Spleen (tissue), 11 donors: ENCODE results near the gene FOXP1. TPM values are rescaled to one million over a fixed set of nuclear protein-coding genes. Genes with fewer than 3 reads are reported as not detected.

ENCODE experiments used
- DNase-seq: peaks from one replicate; pipeline ENCODE4 v3.0.0-alpha.2; 2020
- H3K27ac ChIP-seq, 8 donors: fragments of 200-600 bp; sonication (generic) in 7 of 8; 1 replicate in 4 of 8; 2 replicates in 4 of 8; pipeline versions ENCODE4 v1.5.0 to v1.8.0; 2016 to 2021; ENCODE audit warnings: inconsistent platforms in 4 of 8, mild to moderate bottlenecking in 4 of 8, moderate library complexity in 1 of 8
- H3K27me3 ChIP-seq, 7 donors: fragments of 200-600 bp; sonication (generic) in 6 of 7; replicated peaks in 1 of 7; 1 replicate in 4 of 7; 2 replicates in 3 of 7; pipeline versions ENCODE4 v1.5.0 to v1.8.0; 2016 to 2021; ENCODE audit warnings: inconsistent platforms in 3 of 7, mild to moderate bottlenecking in 1 of 7
- H3K36me3 ChIP-seq, 6 donors: fragments of 200-600 bp; sonication (generic) in 5 of 6; 1 replicate in 4 of 6; 2 replicates in 2 of 6; pipeline versions ENCODE4 v1.5.0 to v1.8.0; 2016 to 2021; ENCODE audit warnings: inconsistent platforms in 2 of 6
- H3K4me1 ChIP-seq, 6 donors: fragments of 200-600 bp; sonication (generic) in 5 of 6; 1 replicate in 3 of 6; 2 replicates in 3 of 6; pipeline versions ENCODE4 v1.5.0 to v1.8.0; 2016 to 2021; ENCODE audit warnings: inconsistent platforms in 3 of 6
- H3K4me3 ChIP-seq, 8 donors: fragments of 200-600 bp; sonication (generic) in 7 of 8; 1 replicate in 4 of 8; 2 replicates in 4 of 8; pipeline versions ENCODE4 v1.5.0 to v1.8.0; 2016 to 2021; ENCODE audit warnings: inconsistent platforms in 4 of 8, mild to moderate bottlenecking in 4 of 8, moderate library complexity in 2 of 8
- H3K9me3 ChIP-seq, 8 donors: fragments of 200-600 bp; sonication (generic) in 7 of 8; 1 replicate in 4 of 8; 2 replicates in 4 of 8; pipeline versions ENCODE4 v1.5.0 to v1.8.0; 2016 to 2021; ENCODE audit warnings: inconsistent platforms in 4 of 8
- CTCF ChIP-seq, 11 experiments: fragments of 200-600 bp in 7 of 11; fragments of 450-650 bp in 4 of 11; sonication (generic) in 4 of 11; IDR thresholded peaks in 8 of 11; conservative IDR thresholded peaks in 3 of 11; 1 replicate in 7 of 11; 2 replicates in 4 of 11; pipeline versions ENCODE4 v1.4.0 to v1.8.0; 2016 to 2021; ENCODE audit warnings: antibody characterized with exemption in 11 of 11, inconsistent platforms in 4 of 11, mild to moderate bottlenecking in 1 of 11
- POLR2A ChIP-seq, 3 donors: fragments of 450-650 bp; IDR thresholded peaks; one replicate each; pipeline ENCODE4 v1.5.1; 2017; ENCODE audit warnings: antibody characterized with exemption in 3 of 3, mild to moderate bottlenecking in 1 of 3
- POLR2AphosphoS5 ChIP-seq, 3 donors: sonication (generic); formaldehyde crosslinking; IDR thresholded peaks; one replicate each; pipeline ENCODE4 v1.5.1; 2017; ENCODE audit warnings: antibody characterized with exemption in 3 of 3
- WGBS, 5 donors: extraction: QIAGEN DNeasy Blood & Tissue Kit in 3 of 5; methylation state at CpG; one replicate each; pipeline versions ENCODE4 v1.1.5 to v1.1.7; 2013 to 2018; 5-methylcytosine and 5-hydroxymethylcytosine counted together
- intact Hi-C: fragments of 100-400 bp; cut with DNase I; formaldehyde crosslinking; loops from one replicate; pipeline ENCODE4 v1.15.0; 2023; ENCODE audit warnings: low total_unique reads
- polyA plus RNA-seq, 3 donors: library from polyadenylated mRNA; stranded (reverse); fragments of 200-250 nt; gene quantifications; one replicate each; pipeline ENCODE4 v1.2.1, GENCODE V29; 2013
- total RNA-seq, 7 donors: library from RNA; depleted of rRNA in 3 of 7; stranded (reverse); fragments of >200 nt in 3 of 7; fragmentation: NEBNext Ultra II Directional in 4 of 7; extraction: Animal tissue kit (Norgen Biotek cat#: 25700) in 4 of 7; gene quantifications; one replicate each; pipeline versions ENCODE4 v1.1.0 to v1.2.1, GENCODE V29; 2016 to 2021
- donor health status: healthy with polysubstance abuse.
- donor health status: DM: no; HTN: no; CAD: no; lungs with moderate emphysema.
- donor health status: DM: no; HTN: no; CAD: no.
- donor health status: Bipolar disorder and iron deficiency.
- donor health status: healthy.
- donor health status: DM: no; HTN: no; CAD: no.
- donor health status: DM: yes; HTN: yes; CAD: no.

FOXP1 gene
- total and polyA plus RNA-seq, 10 donors, result 11.1 to 202 (median 153) TPM

DNA sequence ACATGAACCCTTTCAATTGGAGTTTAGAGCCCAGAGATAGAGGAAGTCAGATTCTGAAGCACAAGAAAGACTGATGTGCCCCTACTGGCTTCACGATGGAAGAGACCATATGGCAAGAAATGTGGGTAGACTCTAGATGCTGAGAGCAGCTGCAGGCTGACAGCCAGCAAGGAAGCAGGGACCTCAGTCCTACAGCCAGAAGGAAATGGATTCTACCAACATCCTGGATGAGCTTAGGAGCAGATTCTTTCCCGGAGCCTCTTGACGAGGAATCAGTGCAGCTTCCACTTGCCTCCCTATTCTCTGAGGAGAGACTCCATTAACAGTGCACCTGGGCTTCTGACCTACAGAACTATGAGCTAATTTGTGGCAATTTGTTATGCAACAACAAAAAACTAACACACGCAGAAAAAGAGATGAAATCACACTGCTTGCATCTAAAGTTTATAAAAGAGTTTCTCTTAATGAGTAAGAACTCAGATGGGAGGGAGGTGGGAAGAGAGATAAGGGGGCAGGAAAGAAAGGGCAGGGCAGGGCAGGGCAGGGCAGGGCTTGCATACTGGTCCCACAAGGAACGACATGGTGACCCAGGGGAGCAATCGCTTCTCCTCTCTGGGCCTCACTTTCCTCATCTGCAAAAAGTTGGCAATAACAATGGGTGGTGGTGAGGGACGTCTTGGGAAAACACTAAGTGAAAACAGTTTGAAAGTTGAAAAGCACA is 440.9 kb downstream of the FOXP1 start:
- TF ChIP-seq POLR2AphosphoS5 (IDR thresholded peaks at IDR 0.05) (no peak), POLR2A (IDR thresholded peaks at IDR 0.05) (no peak), CTCF (IDR thresholded peaks at IDR 0.05 in 8 of 11, conservative IDR thresholded peaks at IDR 0.05 in 3 of 11) (no peak)
- H3K36me3 ChIP-seq, result no peaks in the 10 kb centered on the region
- WGBS, 5 donors, result 59 to 75% (median 68%) methylated on average over 7 of the region's 7 CpGs
- no peaks in the 10 kb centered on the region for H3K9me3 ChIP-seq
- peak overlapping the region in 2 of 8 donors; percentile 17 to 22 for H3K27ac ChIP-seq
- intact Hi-C loops, result no loop called here
- H3K4me1 ChIP-seq, result peaks cover 0 to 16% (median 2%) of the 10 kb centered on the region in 6 donors
- H3K27me3 ChIP-seq, result no peaks in the 10 kb centered on the region
- H3K4me3 ChIP-seq, result no peak overlapping the region
- DNase-seq, result no peak

GRCh38 chr3:71140477-71140876 is 443.1 kb downstream of the FOXP1 start:
- Histone ChIP-seq H3K36me3 (no peaks in the 10 kb centered on the region), H3K27ac (no peak overlapping the region), H3K4me1 (peaks cover 0 to 18% (median 6%) of the 10 kb centered on the region in 6 donors), H3K27me3 (no peaks in the 10 kb centered on the region), H3K9me3 (no peaks in the 10 kb centered on the region), H3K4me3 (no peak overlapping the region)
- DNase-seq, result no peak
- intact Hi-C loops, result no loop called here
- WGBS, 5 donors, result 90 to 99% (median 96%) methylated on average over 3 of the region's 3 CpGs
- TF ChIP-seq POLR2A (IDR thresholded peaks at IDR 0.05), result no peak
- no peak for TF ChIP-seq POLR2AphosphoS5 (IDR thresholded peaks at IDR 0.05)
- no peak for TF ChIP-seq CTCF (IDR thresholded peaks at IDR 0.05 in 8 of 11, conservative IDR thresholded peaks at IDR 0.05 in 3 of 11)

DNA sequence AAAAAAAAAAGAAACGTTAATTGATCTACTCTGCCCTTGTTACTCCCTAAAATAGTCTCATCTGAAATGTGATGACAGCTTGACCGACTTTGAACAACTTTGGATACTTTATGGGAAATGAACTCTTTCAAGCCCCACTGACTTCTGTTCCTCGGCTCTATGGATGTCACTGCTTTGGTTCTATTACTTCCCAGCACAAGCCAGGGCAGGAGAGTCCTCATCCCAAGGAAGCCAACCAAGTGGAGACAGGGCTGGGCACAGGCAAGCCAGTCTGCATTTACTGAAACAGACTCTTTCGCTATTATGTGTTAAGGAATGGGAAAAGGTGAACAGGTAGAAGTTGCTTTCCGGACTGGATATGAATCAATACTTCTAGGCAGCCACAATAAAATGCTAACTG is 444.0 kb downstream of the FOXP1 start:
- no peaks in the 10 kb centered on the region for H3K36me3 ChIP-seq
- intact Hi-C loops, result no loop called here
- no peak for DNase-seq
- no peak overlapping the region for H3K4me3 ChIP-seq
- H3K9me3 ChIP-seq, result no peaks in the 10 kb centered on the region
- TF ChIP-seq CTCF (IDR thresholded peaks at IDR 0.05 in 8 of 11, conservative IDR thresholded peaks at IDR 0.05 in 3 of 11), result no peak
- no peak for TF ChIP-seq POLR2AphosphoS5 (IDR thresholded peaks at IDR 0.05)
- no peak for TF ChIP-seq POLR2A (IDR thresholded peaks at IDR 0.05)
- no peaks in the 10 kb centered on the region for H3K27me3 ChIP-seq
- peaks cover 0 to 28% (median 12%) of the 10 kb centered on the region in 6 donors for H3K4me1 ChIP-seq
- 88 to 95% (median 93%) methylated on average over 5 of the region's 5 CpGs for WGBS, 5 donors
- no peak overlapping the region for H3K27ac ChIP-seq

DNA sequence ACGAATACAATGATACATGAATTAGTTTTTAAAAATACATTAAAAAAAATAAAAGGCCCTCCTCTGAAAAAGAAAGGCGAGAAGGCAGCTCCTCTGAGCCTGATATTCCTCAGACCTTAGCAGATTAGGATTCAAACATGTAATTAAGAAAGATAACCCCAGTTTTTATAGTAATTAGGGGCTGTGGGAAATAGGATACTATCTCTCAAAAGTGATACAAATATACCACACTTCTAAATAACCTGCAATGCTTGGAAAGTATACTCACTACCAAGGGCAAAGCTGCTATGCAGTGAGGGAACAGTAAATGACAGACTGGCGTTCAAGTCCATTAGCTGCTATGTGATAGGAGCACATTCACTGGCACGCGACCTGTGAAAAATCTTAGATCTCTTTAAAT is 445.1 kb downstream of the FOXP1 start:
- Histone ChIP-seq H3K9me3 (no peaks in the 10 kb centered on the region), H3K4me3 (no peak overlapping the region), H3K4me1 (peaks cover 0 to 37% (median 18%) of the 10 kb centered on the region in 6 donors), H3K27ac (no peak overlapping the region), H3K27me3 (no peaks in the 10 kb centered on the region), H3K36me3 (no peaks in the 10 kb centered on the region)
- WGBS, 5 donors, result 96 to 98% (median 97%) methylated on average over 5 of the region's 5 CpGs
- no peak for DNase-seq
- intact Hi-C loops, result no loop called here
- TF ChIP-seq POLR2A (IDR thresholded peaks at IDR 0.05) (no peak), CTCF (IDR thresholded peaks at IDR 0.05 in 8 of 11, conservative IDR thresholded peaks at IDR 0.05 in 3 of 11) (no peak), POLR2AphosphoS5 (IDR thresholded peaks at IDR 0.05) (no peak)
